ENCODE measurements around the gene TCIRG1. TPM values are rescaled to one million over a fixed set of nuclear protein-coding genes. Genes with fewer than 3 reads are reported as not detected.

The TCIRG1 gene
- total RNA-seq, 1 donor from 2014 or later = 3.1 TPM

DNA sequence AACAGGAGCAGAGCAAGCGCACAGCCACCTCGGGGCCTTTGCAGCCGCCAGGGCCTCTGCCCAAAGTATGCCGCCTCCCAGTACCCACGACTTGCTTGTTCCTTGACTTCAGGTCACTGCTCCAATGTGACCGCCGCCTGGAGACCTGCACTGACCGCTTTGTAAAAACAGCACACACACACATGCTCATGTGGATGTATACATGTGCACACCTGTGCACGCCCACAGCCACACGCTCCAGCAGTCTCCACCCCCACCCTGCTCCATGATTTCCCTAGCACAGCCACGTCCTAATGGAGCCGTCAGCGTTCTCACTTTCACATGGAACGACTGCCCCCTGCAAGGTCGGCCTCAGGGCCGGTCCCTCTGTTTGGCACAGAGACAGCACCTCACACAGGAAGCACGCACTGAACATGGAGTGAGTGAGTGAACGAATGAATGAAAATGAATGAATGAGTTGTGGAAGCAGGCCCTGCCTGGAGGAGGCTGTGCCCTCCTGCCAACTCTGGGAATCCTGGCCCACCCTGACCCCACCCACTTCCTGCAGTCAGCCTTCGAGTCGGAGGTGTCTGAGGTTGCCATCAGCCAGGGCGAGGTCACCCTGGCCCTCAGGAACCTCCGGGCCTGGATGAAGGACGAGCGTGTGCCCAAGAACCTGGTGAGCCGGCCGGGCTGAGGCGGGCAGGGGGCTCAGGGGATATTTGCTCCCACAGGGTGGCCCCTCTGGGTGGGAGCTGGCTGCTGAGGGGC is 20.7 kb upstream of the TCIRG1 start:
- DNase-seq = no peak

- no peak for DNase-seq
Measured at GRCh38 chr11:68018730-68019190, 20.1 kb upstream of the TCIRG1 start.

DNA sequence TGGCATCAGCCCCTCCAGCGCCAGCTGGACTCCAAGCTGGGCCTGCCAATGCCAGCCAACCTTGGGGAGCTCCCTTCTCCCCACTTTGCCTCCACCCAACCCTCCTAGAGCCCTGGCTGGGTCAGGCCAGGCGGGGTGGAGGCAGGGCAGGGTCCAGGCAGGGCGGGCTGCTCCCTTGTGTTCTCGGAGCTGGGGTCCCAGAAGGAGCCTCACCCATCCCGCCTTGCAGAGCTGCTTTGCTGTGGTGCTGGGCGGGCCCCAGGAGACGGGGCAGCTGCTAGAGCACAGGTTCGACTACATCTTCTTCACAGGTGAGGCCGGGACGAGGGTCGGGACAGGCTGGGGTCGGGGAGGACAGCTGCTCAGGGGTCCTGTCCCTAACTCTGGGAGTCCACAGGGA is 19.3 kb upstream of the TCIRG1 start:
- no peak for DNase-seq

- no peak for DNase-seq
Measured at GRCh38 chr11:68020575-68020974, 18.2 kb upstream of the TCIRG1 start.

DNA sequence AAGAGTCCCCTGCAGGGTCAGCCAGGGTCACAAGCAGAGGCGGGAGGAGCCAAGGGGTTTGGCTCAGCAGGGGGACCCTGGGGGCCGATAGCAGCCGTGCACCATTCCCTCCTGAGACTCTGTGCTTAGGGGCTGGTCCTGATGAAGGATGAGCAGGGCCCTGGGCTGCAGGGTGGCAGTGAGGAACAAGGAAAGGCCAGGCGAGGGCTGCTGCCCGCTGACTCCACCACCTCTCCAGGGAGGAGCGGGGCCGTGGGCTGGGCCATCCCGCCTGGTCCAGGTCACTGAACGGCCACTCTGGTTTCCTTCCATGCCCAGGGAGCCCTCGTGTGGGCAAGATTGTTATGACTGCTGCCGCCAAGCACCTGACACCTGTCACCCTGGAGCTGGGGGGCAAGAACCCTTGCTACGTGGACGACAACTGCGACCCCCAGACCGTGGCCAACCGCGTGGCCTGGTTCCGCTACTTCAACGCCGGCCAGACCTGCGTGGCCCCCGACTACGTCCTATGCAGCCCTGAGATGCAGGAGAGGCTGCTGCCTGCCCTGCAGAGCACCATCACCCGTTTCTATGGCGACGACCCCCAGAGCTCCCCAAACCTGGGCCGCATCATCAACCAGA is 17.5 kb upstream of the TCIRG1 start:
- DNase-seq = no peak

- DNase-seq = no peak
Measured at GRCh38 chr11:68022531-68022930, 16.3 kb upstream of the TCIRG1 start.

DNA sequence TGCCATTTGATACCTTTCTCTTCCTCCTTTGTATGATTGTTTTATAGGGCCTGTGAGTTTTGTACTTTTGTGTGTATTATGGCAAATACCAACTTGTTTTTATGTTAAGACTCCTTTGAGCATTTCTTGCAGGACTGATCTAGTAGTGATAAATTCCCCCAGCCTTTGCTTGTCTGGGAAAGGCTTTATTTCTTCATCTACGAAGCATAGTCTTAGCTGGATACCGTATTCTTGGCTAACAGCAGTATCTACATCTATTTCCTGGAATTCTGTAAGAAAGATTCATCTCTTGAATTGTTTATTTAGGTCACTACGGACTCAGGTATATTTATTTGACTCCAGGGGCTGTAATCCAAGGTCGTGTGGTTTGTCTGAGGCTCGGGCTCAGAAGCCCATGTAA is 14.3 kb upstream of the TCIRG1 start:
- DNase-seq = no peak

- no peak for DNase-seq
Measured at GRCh38 chr11:68025047-68025446, 13.8 kb upstream of the TCIRG1 start.

- no peak for DNase-seq
Measured at GRCh38 chr11:68026391-68027105, 12.3 kb upstream of the TCIRG1 start.

- no peak for DNase-seq
Measured at GRCh38 chr11:68027667-68028066, 11.2 kb upstream of the TCIRG1 start.

DNA sequence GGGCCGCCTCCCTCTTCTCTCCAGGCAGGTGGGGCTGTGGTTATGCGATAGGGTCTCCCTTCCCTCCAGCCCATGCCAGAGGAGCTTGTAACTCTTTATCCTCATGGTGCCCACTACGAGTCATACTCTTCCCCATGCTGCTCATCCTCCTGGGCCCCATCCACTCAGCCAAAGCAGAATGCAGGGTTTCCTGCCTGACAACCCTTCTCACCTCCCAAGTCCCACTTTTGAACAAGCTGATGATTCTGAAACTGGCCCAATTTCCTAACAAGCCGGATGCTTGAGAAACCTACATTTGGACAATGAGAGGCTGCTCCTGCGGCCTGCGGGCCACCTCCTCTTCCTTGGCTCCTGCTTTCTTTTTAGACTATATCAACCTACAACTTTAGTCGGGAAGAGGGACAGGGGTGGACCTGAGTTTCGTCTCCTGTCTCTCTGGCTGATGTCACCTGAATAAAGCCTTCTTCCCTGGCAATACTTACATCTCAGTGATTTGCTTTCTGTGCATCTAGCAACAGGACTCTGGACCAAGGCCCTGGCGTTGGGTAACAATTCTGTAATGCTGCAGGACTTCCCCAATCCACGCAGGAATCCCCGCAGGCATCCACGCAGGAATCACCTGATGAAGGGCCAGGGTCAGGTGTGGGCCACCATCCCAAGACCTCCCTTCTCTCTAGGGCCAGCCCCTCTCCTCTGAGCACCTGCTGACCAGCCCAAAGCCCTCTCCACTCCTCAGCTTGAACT is 9.9 kb upstream of the TCIRG1 start:
- no peak for DNase-seq

DNA sequence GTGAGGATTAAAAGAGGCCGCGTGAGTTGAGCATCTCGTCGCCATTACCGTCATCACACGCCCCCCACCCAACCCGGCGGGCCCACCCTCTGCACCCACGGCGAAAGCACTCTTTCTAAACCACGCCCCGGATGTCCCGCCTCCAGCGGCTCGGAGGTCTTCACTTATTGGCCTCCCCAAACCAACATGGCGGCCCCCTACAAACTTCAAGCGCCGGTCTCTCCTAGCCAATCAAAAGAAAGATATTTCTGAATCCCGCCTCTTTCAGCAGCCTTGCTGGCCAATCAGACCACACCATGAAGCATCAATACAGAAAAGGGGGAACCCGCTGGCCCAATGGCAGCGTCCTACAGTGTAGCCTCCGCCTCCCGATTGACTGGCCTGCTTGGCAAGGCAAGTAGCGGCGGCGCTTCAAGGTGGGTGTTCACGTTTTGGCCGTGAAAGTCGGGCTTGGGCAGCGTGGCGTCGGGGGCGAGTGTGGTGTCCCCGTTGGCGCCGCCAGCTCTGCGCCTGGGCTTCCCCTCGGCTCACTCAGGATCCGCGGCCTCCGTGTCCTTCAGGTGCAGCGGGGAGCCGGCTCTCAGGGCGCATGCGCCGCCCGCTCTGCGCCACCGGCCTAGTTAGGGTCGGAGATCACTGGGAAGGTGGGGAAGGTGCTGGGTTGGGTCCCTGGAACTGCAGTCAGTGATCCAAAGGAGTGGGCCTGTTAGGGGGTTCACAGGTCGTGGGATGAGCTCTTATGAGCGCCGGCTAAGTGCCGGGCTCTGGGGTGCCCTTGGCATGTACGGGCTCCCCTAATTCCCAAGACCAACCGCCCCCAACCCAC is 8.3 kb upstream of the TCIRG1 start, which contains the start of gene NDUFS8:
NDUFS8 (plus strand) TSS at position 364 of the 826 bp plus-strand sequence. CDS start 1,471 bp downstream, outside the sequence.
- DNase-seq = peak; percentile 97

- DNase-seq = no peak
Measured at GRCh38 chr11:68031144-68031464, 7.7 kb upstream of the TCIRG1 start.

DNA sequence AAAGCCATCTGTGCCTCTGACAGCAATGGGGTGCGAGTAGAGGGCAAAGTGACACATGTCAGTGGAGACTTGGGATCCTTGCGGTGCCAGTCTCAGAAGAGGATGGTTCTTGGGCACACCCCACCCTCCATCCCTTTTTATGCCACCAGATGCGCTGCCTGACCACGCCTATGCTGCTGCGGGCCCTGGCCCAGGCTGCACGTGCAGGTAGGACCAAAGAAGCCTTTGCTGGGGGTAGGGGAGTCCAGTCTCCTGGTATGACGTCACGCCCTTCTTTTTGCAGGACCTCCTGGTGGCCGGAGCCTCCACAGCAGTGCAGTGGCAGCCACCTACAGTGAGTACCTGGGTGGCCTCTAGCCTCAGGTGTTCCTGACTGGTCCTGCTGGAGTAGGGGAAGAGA is 6.8 kb upstream of the TCIRG1 start:
- no peak for DNase-seq

GRCh38 chr11:68032997-68033707 is 5.7 kb upstream of the TCIRG1 start:
- DNase-seq = no peak

DNA sequence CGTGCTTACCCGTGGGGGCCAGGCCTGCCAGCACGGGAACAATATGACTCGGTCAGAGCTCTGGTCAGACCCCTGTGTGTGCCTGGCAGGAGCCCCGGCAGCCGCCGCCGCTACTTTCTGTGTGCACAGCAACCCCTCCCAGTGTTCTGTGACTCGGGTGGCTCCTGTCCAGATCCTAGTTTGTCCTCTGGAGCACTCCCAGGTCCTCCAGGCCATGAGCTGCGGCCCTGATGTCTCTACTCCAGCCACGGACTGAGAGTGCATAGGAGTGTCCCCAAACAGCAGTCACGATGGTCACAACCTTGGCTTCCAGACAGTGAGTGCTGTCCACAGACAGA is 5.1 kb upstream of the TCIRG1 start:
- no peak for DNase-seq

DNA sequence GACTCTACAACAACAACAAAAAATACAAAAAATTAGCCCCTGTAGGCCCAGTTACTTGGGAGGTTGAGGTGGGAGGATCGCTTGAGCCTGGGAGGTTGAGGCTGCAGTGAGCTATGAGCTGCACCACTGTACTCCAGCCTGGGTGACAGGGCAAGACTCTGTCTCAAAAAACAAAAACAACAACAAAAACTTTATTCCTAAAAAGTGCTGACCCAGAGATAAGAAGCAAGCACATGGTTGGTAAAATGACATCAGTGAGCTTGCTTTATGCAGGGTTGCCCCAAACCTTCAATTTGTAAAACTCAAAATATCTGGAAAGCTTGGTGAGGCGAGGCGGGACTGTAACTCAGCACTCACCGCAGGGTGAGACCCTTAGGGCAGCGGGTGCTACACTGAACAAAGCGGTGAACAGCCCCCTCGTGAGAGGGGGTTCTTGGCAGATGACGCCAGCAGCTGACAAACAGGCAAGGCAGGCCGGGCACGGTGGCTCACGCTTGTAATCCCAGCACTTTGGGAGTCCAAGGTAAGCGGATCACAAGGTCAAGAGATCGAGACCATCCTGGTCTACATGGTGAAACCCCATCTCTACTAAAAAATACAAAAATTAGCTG is 3.5 kb upstream of the TCIRG1 start:
- DNase-seq = no peak

DNA sequence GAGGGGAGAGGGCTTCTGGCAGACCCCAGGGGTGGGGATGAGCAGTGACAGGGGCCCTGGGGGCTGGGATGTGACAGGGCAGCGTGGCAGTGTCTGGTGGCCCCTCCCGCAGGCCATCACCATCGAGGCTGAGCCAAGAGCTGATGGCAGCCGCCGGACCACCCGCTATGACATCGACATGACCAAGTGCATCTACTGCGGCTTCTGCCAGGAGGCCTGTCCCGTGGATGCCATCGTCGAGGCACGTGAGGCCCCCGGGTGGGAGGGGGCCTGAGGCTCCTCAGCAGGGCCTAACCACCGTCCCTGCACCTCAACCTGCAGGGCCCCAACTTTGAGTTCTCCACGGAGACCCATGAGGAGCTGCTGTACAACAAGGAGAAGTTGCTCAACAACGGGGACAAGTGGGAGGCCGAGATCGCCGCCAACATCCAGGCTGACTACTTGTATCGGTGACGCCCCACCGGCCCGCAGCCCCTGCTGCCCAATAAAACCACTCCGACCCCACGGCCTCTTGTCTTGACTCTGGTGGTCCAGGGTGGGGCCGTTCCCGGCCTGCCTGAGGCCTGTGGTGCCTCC is 2.6 kb upstream of the TCIRG1 start:
- no peak for DNase-seq

GRCh38 chr11:68036717-68037239 is 2.0 kb upstream of the TCIRG1 start:
- no peak for DNase-seq
